Brain microvascular endothelial cell (primary cell): Measurements from ENCODE around the gene VPS4A.

Experiments used
- DNase-seq: peaks from one replicate; pipeline ENCODE4 v3.0.0-alpha.2; 2020
- H3K27ac ChIP-seq: fragments of 250-450 bp; sonication (Bioruptor Pico); 2 replicates; pipeline ENCODE4 v1.5.1; 2020; ENCODE audit warnings: mild to moderate bottlenecking, moderate library complexity
- H3K27me3 ChIP-seq: fragments of 250-450 bp; sonication (Bioruptor Pico); replicated peaks from 2 replicates; pipeline ENCODE4 v1.5.1; 2020; ENCODE audit warnings: mild to moderate bottlenecking
- H3K36me3 ChIP-seq: fragments of 250-450 bp; sonication (Bioruptor Pico); replicated peaks from 2 replicates; pipeline ENCODE4 v1.5.1; 2020; ENCODE audit warnings: mild to moderate bottlenecking
- H3K4me3 ChIP-seq: 2 replicates; pipeline ENCODE4 v1.5.1; 2011; ENCODE audit warnings: low read depth, mild to moderate bottlenecking, control low read depth, low read length, moderate library complexity
- in situ Hi-C: cut with HindIII; loops from 2 replicates; pipeline ENCODE4 v1.10.0; 2017; ENCODE audit warnings: low sequenced_read_pairs, low pct_ligation_motif_present
- TF ChIP-seq, protein P1 (sequence below): IDR thresholded peaks from 2 replicates; pipeline ENCODE4 v1.5.1; 2011; ENCODE audit warnings: low read depth, mild to moderate bottlenecking, moderate library complexity, low read length, control low read depth, inconsistent platforms; ENCODE audit errors: missing control alignments

The VPS4A gene

GRCh38 chr16:69316595-69317034 is 5.5 kb downstream of the VPS4A start:
- Histone ChIP-seq H3K4me3 (no peak overlapping the region), H3K27ac (no peak overlapping the region), H3K36me3 (peaks cover 58% of the 10 kb centered on the region), H3K27me3 (no peaks in the 10 kb centered on the region)
- DNase-seq = no peak
- in situ Hi-C loops = no loop called here
- TF ChIP-seq, protein P1, sequence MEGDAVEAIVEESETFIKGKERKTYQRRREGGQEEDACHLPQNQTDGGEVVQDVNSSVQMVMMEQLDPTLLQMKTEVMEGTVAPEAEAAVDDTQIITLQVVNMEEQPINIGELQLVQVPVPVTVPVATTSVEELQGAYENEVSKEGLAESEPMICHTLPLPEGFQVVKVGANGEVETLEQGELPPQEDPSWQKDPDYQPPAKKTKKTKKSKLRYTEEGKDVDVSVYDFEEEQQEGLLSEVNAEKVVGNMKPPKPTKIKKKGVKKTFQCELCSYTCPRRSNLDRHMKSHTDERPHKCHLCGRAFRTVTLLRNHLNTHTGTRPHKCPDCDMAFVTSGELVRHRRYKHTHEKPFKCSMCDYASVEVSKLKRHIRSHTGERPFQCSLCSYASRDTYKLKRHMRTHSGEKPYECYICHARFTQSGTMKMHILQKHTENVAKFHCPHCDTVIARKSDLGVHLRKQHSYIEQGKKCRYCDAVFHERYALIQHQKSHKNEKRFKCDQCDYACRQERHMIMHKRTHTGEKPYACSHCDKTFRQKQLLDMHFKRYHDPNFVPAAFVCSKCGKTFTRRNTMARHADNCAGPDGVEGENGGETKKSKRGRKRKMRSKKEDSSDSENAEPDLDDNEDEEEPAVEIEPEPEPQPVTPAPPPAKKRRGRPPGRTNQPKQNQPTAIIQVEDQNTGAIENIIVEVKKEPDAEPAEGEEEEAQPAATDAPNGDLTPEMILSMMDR = no peak

DNA sequence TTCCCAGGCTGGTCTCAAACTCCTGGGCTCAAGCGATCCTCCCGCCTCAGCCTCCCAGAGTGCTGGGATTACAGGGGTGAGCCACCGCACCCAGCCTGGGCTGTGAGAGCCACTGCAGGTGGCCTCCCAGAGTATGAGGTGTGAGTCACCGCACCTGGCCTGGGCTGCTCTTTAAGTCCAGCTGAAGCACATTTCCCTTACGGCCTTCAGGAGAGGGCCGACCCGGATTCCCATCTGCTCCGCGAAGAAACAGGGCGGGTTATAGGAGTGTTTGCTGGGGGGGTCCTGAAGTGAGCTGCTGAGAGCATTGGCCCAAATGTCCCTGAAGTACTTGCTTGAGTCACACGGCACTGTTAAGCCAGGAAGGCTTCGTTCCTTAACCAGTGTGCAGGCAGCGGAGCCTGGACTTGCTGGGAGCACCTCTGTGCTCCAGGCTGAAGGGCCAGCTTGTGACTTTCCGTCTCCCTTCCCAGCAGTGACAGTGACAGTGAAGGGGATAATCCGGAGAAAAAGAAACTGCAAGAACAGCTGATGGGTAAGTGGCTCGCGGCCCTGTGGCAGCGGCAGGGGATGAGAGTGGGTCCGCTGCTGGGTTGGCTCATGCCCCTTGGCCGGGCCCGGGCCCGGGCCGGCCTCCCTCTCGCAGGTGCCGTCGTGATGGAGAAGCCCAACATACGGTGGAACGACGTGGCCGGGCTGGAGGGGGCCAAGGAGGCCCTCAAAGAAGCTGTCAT is 7.2 kb downstream of the VPS4A start:
- no peak overlapping the region for H3K27ac ChIP-seq
- H3K36me3 ChIP-seq = peaks cover 75% of the 10 kb centered on the region
- in situ Hi-C loops = no loop called here
- H3K4me3 ChIP-seq = no peak overlapping the region
- no peaks in the 10 kb centered on the region for H3K27me3 ChIP-seq
- TF ChIP-seq, protein P1 = no peak
- no peak for DNase-seq

- no peak overlapping the region for H3K4me3 ChIP-seq
- TF ChIP-seq, protein P1 = no peak
- DNase-seq = no peak
- H3K36me3 ChIP-seq = peaks cover 79% of the 10 kb centered on the region
- no peaks in the 10 kb centered on the region for H3K27me3 ChIP-seq
- no peak overlapping the region for H3K27ac ChIP-seq
- in situ Hi-C loops = no loop called here
These were observed 7.8 kb downstream of the VPS4A start for GRCh38 chr16:69318911-69319289.

- DNase-seq = no peak
- Histone ChIP-seq H3K27ac (no peak overlapping the region), H3K36me3 (peaks cover 84% of the 10 kb centered on the region), H3K4me3 (no peak overlapping the region), H3K27me3 (no peaks in the 10 kb centered on the region)
- TF ChIP-seq, protein P1 = no peak
- in situ Hi-C loops = no loop called here
These were observed 8.2 kb downstream of the VPS4A start for GRCh38 chr16:69319381-69319780.

- no peaks in the 10 kb centered on the region for H3K27me3 ChIP-seq
- H3K27ac ChIP-seq = no peak overlapping the region
- no peak for DNase-seq
- TF ChIP-seq, protein P1 = no peak
- no peak overlapping the region for H3K4me3 ChIP-seq
- in situ Hi-C loops = no loop called here
- peaks cover 91% of the 10 kb centered on the region for H3K36me3 ChIP-seq
These were observed 8.9 kb downstream of the VPS4A start for GRCh38 chr16:69319826-69320739.
